A549 (cell line): ENCODE measurements around the gene PCBP3. TPM values are rescaled to one million over a fixed set of nuclear protein-coding genes. Genes with fewer than 3 reads are reported as not detected.
"Not testable (repeated sequence)": the region's sequence is repeated elsewhere in the genome, so short reads cannot be mapped to it uniquely, and the experiment has no call there.

Experiments
- ATAC-seq, 2 experiments: fragments of 200-7000 bp in 1 of 2; fragments of >200 bp in 1 of 2; cut with Nextera tagmentation in 1 of 2; cut with Tn5 transposase in 1 of 2; 3 replicates each; pipeline versions ENCODE4 v1.8.0 to v1.9.1; 2018 to 2020; ENCODE audit warnings: mild to moderate bottlenecking in 1 of 2, moderate library complexity in 1 of 2
- CTCF ChIA-PET: fragments of 300-600 bp; sonication (Branson Sonifier 250); formaldehyde crosslinking; extraction: SDS; loops from one replicate; lab custom pipeline; 2021; ENCODE audit warnings: antibody characterized with exemption, inconsistent platforms; lab: Yijun Ruan, JAX
- POLR2A ChIA-PET: fragments of 350-600 bp; formaldehyde crosslinking; extraction: SDS; loops from one replicate; lab custom pipeline; 2021; ENCODE audit warnings: antibody characterized with exemption, inconsistent platforms; lab: Yijun Ruan, JAX
- DNase-seq, 2 experiments: peaks; one replicate each; pipeline versions ENCODE4 v3.0.0 to v3.0.0-alpha.2; 2011 to 2016; ENCODE audit warnings: low read depth in 1 of 2, low spot score in 1 of 2
- FAIRE-seq: peaks from 2 replicates; lab custom pipeline; 2011; peaks lifted over from hg19 to GRCh38; lab: Jason Lieb, UNC
- H3K27ac ChIP-seq, 2 experiments: fragments of >200 bp; sonication (Bioruptor Twin); formaldehyde crosslinking; 3 replicates each; pipeline ENCODE4 v1.5.1; 2016 to 2017
- H3K4me1 ChIP-seq: fragments of >200 bp; sonication (Bioruptor Twin); formaldehyde crosslinking; 3 replicates; pipeline ENCODE4 v1.6.1; 2016
- H3K4me2 ChIP-seq: fragments of >200 bp; sonication (Bioruptor Twin); formaldehyde crosslinking; 3 replicates; pipeline ENCODE4 v1.6.1; 2016
- H3K4me3 ChIP-seq: fragments of >200 bp; sonication (Bioruptor Twin); formaldehyde crosslinking; 3 replicates; pipeline ENCODE4 v1.5.1; 2016
- H3K9me3 ChIP-seq: fragments of >200 bp; sonication (Bioruptor Twin); formaldehyde crosslinking; 3 replicates; pipeline ENCODE4 v1.6.1; 2016
- BHLHE40 ChIP-seq: IDR thresholded peaks from 2 replicates; pipeline ENCODE4 v1.6.1; 2012; ENCODE audit warnings: low read depth, low read length, inconsistent platforms
- HDAC2 ChIP-seq: fragments of 200-600 bp; sonication (generic); IDR thresholded peaks from 2 replicates; pipeline ENCODE4 v1.6.1; 2016
- HOXA7 ChIP-seq: fragments of 250-450 bp; sonication (Bioruptor Pico); IDR thresholded peaks from 2 replicates; pipeline ENCODE4 v1.5.0; 2020; ENCODE audit warnings: mild to moderate bottlenecking, moderate library complexity
- JUN ChIP-seq, 2 experiments: fragments of >200 bp; sonication (Bioruptor Twin); formaldehyde crosslinking; IDR thresholded peaks; 2 replicates in 1 of 2; 3 replicates in 1 of 2; pipeline ENCODE4 v1.6.1; 2016 to 2017
- JUNB ChIP-seq: fragments of >200 bp; sonication (Bioruptor Twin); formaldehyde crosslinking; IDR thresholded peaks from 2 replicates; pipeline ENCODE4 v1.6.1; 2016
- MAFK ChIP-seq: fragments of 450-650 bp; IDR thresholded peaks from 2 replicates; pipeline ENCODE4 v1.6.1; 2014; ENCODE audit not compliant: partially characterized antibody
- MAX ChIP-seq: IDR thresholded peaks from 2 replicates; pipeline ENCODE4 v1.6.1; 2012
- NPAS2 ChIP-seq: fragments of 250-450 bp; sonication (Bioruptor Pico); IDR thresholded peaks from 2 replicates; pipeline ENCODE4 v1.8.0; 2022; ENCODE audit warnings: mild to moderate bottlenecking, moderate library complexity, borderline replicate concordance
- POLR2A ChIP-seq: IDR thresholded peaks from 2 replicates; pipeline ENCODE4 v1.6.1; 2012; ENCODE audit warnings: mild to moderate bottlenecking, low read length
- POLR2AphosphoS2 ChIP-seq: conservative IDR thresholded peaks from 2 replicates; pipeline ENCODE4 v1.6.1; 2012; ENCODE audit warnings: low read length, improper control_type of control experiment, inconsistent platforms
- RAD21 ChIP-seq, 2 experiments: fragments of >200 bp in 1 of 2; sonication (Bioruptor Twin) in 1 of 2; formaldehyde crosslinking in 1 of 2; IDR thresholded peaks in 1 of 2; conservative IDR thresholded peaks in 1 of 2; 2 replicates in 1 of 2; 3 replicates in 1 of 2; pipeline ENCODE4 v1.6.1; 2012 to 2018; ENCODE audit warnings: inconsistent platforms in 1 of 2
- RCOR1 ChIP-seq: fragments of 150-350 bp; IDR thresholded peaks from 2 replicates; pipeline ENCODE4 v1.6.1; 2014; ENCODE audit warnings: antibody characterized with exemption, low read length, low read depth
- TP53 ChIP-seq: fragments of 250-450 bp; sonication (Bioruptor Pico); IDR thresholded peaks from 2 replicates; pipeline ENCODE4 v1.5.0; 2021; ENCODE audit warnings: mild to moderate bottlenecking, moderate library complexity
- ZC3H11A ChIP-seq: fragments of 450-650 bp; IDR thresholded peaks from 2 replicates; pipeline ENCODE4 v1.6.1; 2014; ENCODE audit warnings: antibody characterized with exemption, mild to moderate bottlenecking
- ZNF302 ChIP-seq: fragments of 250-450 bp; sonication (Bioruptor Pico); IDR thresholded peaks from 2 replicates; pipeline ENCODE4 v1.9.0; 2021; ENCODE audit warnings: inconsistent platforms, mild to moderate bottlenecking, moderate library complexity
- ZSCAN20 ChIP-seq: fragments of 250-450 bp; sonication (Bioruptor Pico); IDR thresholded peaks from 2 replicates; pipeline ENCODE4 v1.8.0; 2022; ENCODE audit warnings: mild to moderate bottlenecking, moderate library complexity
- WGBS: methylation state at CpG from one replicate; pipeline ENCODE4 v1.1.6; 2017; ENCODE audit errors: missing lambda C conversion rate; 5-methylcytosine and 5-hydroxymethylcytosine counted together
- polyA plus RNA-seq, 4 experiments: library from polyadenylated mRNA; depleted of rRNA in 3 of 4; stranded (reverse); fragments of >200 nt; fragmentation: RNase III in 1 of 4; extraction: RNeasy Plus Mini Kit Qiagen cat#74134 plus additional on column Dnase treatment in 1 of 4; gene quantifications; 2 replicates in 3 of 4; 3 replicates in 1 of 4; pipeline ENCODE4 v1.2.3, GENCODE V29; 2011 to 2017
- TF ChIP-seq, protein P1 (sequence below): fragments of >200 bp; sonication (Bioruptor Twin); formaldehyde crosslinking; IDR thresholded peaks from 2 replicates; pipeline ENCODE4 v1.6.1; 2016

Gene PCBP3
- polyA plus RNA-seq, 2 of the 4 experiments (the other 2 are of a cell fraction) = 0.30 to 0.34 TPM

DNA sequence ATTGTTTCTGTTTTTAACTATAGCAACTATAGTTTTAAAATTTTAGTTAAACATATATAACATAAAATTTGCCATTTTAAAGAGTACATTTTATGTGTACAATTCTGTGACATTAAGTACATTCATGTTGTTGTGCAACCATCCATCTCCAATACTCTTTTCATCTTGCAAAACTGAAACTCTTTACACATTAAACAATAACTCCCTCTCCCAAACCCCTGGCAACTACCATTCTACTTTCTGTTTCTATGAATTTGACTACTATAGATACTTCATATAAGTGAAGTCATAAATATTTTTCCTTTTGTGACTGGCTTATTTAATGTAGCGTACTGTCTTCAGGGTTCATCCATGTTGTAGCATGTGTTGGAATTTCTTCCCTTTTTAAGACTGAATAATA lies 25.9 kb downstream of the PCBP3 start (continued):
- no peak for TF ChIP-seq POLR2AphosphoS2
- no peak for TF ChIP-seq RCOR1
- TF ChIP-seq BHLHE40 = no peak

DNA sequence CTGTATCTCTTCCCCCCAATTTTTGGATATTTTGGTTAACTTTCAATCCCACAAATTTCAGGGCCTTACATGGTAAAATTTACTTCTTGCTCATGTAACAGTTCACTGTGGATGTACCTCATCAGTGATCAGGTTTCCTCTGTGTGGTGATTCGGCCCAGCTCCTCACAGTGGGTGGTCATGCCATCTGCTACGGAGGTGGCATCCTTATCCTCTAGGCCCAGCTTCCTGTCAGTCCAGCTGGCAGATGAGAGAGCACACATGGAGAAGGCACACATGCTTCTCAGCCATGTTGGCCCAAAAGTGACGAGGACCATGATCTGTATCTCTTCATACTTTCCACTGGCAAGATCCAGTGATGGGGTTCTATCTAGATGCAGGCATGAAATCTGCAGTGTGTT lies 27.2 kb downstream of the PCBP3 start:
- 14% methylated on average over 1 of the region's 3 CpGs for WGBS
- CTCF ChIA-PET = no interaction called here

GRCh38 chr21:45678790-45679189 lies 35.3 kb downstream of the PCBP3 start:
- DNase-seq, POLR2A ChIA-PET, H3K27ac ChIP-seq, H3K4me1 ChIP-seq, H3K4me3 ChIP-seq, FAIRE-seq, H3K9me3 ChIP-seq, CTCF ChIA-PET, ATAC-seq, H3K4me2 ChIP-seq: not testable (repeated sequence)
- WGBS = 9% methylated on average over 1 of the region's 1 CpG

More for the DNA sequence above, 27.2 kb downstream of the PCBP3 start:
- Histone ChIP-seq H3K27ac (no peak overlapping the region), H3K9me3 (peaks cover 11% of the 10 kb centered on the region; the same call in 2 of the 3 replicates), H3K4me3 (no peak overlapping the region), H3K4me2 (no peak overlapping the region), H3K4me1 (no peaks in the 10 kb centered on the region)
- FAIRE-seq = no peak
- TF ChIP-seq MAX = no peak
- TF ChIP-seq NPAS2 (CRISPR knock-in tag) = no peak
- TF ChIP-seq ZNF302 (CRISPR knock-in tag) = no peak
- TF ChIP-seq ZC3H11A = no peak
- TF ChIP-seq, protein P1, sequence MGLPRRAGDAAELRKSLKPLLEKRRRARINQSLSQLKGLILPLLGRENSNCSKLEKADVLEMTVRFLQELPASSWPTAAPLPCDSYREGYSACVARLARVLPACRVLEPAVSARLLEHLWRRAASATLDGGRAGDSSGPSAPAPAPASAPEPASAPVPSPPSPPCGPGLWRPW = no peak
- no peak for TF ChIP-seq JUN (IDR thresholded peaks at IDR 0.05)
- TF ChIP-seq ZSCAN20 (CRISPR knock-in tag) = no peak
- TF ChIP-seq MAFK = no peak
- TF ChIP-seq JUNB = no peak
- TF ChIP-seq HDAC2 = no peak
- no peak for TF ChIP-seq POLR2A
- no peak for ATAC-seq
- DNase-seq = no peak
- POLR2A ChIA-PET = no interaction called here

DNA sequence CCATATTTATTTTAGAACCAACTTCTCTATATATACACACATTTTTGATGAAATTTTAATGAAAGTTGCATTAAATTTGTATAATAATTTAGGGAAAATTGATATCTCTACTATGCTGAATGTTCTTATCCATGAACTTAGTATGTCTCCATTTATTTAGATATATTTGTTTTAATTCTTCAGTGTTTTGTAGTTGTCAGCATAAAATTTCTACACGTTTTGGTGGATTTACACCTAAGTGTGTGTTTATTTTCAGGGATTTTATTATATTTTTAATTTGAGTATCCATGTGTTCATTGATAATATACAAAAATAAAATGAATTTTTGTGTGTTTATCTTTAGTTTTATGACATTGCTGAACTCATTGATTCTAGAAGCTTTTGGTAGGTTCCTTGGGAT lies 36.7 kb downstream of the PCBP3 start:
- Histone ChIP-seq H3K4me2 (no peak overlapping the region), H3K9me3 (no peaks in the 10 kb centered on the region), H3K4me3 (no peak overlapping the region)
- TF ChIP-seq MAFK (peak; percentile 51), TP53 (no peak)
- TF ChIP-seq, all 56 proteins: peak for 1
- ChIA-PET CTCF (no interaction called here), POLR2A (no interaction called here)
- ATAC-seq = no peak
- FAIRE-seq = no peak
- Histone ChIP-seq H3K4me1 (no peaks in the 10 kb centered on the region), H3K27ac (no peak overlapping the region)
- DNase-seq = no peak
- WGBS = 0% methylated on average over 1 of the region's 1 CpG

DNA sequence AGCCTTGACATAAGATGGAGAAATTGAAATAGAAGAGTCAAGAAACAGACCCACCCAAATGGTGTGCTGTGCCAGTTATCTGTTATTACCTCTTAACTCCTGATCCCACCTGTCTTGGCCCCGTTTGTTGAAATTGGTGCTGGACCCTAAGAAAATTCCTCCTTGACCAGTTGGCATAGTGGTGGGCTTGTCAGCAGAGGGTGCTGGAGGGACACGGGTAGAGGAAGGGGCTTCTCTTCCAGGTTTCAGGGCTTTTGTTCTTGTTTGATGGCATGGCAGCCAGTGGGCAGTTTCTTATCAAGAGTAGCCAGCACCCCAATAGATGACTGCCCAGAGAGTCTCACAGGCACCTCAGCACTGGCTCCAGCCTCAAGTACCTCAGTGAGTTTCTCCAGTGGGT lies 51.6 kb downstream of the PCBP3 start:
- Histone ChIP-seq H3K9me3 (no peaks in the 10 kb centered on the region), H3K4me3 (no peak overlapping the region), H3K4me1 (no peaks in the 10 kb centered on the region), H3K27ac (no peak overlapping the region), H3K4me2 (no peak overlapping the region)
- POLR2A ChIA-PET = no interaction called here
- TF ChIP-seq HOXA7 (CRISPR knock-in tag) = no peak
- peak in 1 of 2 experiments; percentile 15; a peak in 1 of 5 replicates for TF ChIP-seq RAD21 (conservative IDR thresholded peaks at IDR 0.05 in 1 of 2, IDR thresholded peaks at IDR 0.05 in 1 of 2)
- no peak for ATAC-seq
- no peak for DNase-seq
- no peak for FAIRE-seq
- 7% methylated on average over 2 of the region's 2 CpGs for WGBS
- CTCF ChIA-PET = no interaction called here
